Aorta (tissue), 5 donors: ENCODE data around the gene PDE8B. TPM values are rescaled to one million over a fixed set of nuclear protein-coding genes. Genes with fewer than 3 reads are reported as not detected.

Experiments
- ATAC-seq: fragments of 200-7000 bp; cut with Tn5 transposase; one replicate; pipeline ENCODE4 v1.9.1; 2022; ENCODE audit warnings: moderate library complexity; ENCODE audit not compliant: low FRiP score
- DNase-seq, 2 donors: peaks; one replicate each; pipeline ENCODE4 v3.0.0-alpha.2; 2020
- H3K27ac ChIP-seq, 2 donors: one replicate each; pipeline ENCODE4 v1.5.1; 2013; ENCODE audit warnings: low read length in 2 of 2, mild to moderate bottlenecking in 2 of 2, moderate library complexity in 2 of 2, control low read depth in 1 of 2, inconsistent platforms in 1 of 2, low read depth in 1 of 2
- H3K27me3 ChIP-seq, 2 donors: one replicate each; pipeline ENCODE4 v1.6.1; 2013; ENCODE audit warnings: control low read depth in 1 of 2, low read length in 1 of 2, mild to moderate bottlenecking in 1 of 2, moderate library complexity in 1 of 2; ENCODE audit not compliant: insufficient read depth in 2 of 2, control insufficient read depth in 1 of 2
- H3K36me3 ChIP-seq, 2 donors: one replicate each; pipeline ENCODE4 v1.6.1; 2013; ENCODE audit warnings: control low read depth in 1 of 2, low read length in 1 of 2, mild to moderate bottlenecking in 1 of 2; ENCODE audit not compliant: insufficient read depth in 2 of 2, control insufficient read depth in 1 of 2
- H3K4me1 ChIP-seq, 2 donors: one replicate each; pipeline ENCODE4 v1.6.1; 2013; ENCODE audit warnings: low read length in 2 of 2, control low read depth in 1 of 2, mild to moderate bottlenecking in 1 of 2, moderate library complexity in 1 of 2; ENCODE audit not compliant: insufficient read depth in 2 of 2, control insufficient read depth in 1 of 2
- H3K4me3 ChIP-seq, 2 donors: one replicate each; pipeline ENCODE4 v1.5.1; 2013; ENCODE audit warnings: low read length in 2 of 2, control low read depth in 1 of 2, mild to moderate bottlenecking in 1 of 2
- H3K9me3 ChIP-seq: one replicate; pipeline ENCODE4 v1.6.1; 2013; ENCODE audit warnings: mild to moderate bottlenecking, low read length; ENCODE audit not compliant: control insufficient read depth
- WGBS, 2 donors: extraction: QIAGEN DNeasy Blood & Tissue Kit; methylation state at CpG; one replicate each; pipeline ENCODE4 v1.1.7; 2013; 5-methylcytosine and 5-hydroxymethylcytosine counted together
- intact Hi-C, 2 donors: fragments of 100-400 bp; cut with DNase I; formaldehyde crosslinking; loops; one replicate each; pipeline versions ENCODE4 v1.14.2 to v1.15.0; 2022
- polyA plus RNA-seq, 2 donors: library from polyadenylated mRNA; stranded (reverse); fragments of 200-250 nt; gene quantifications; one replicate each; pipeline ENCODE4 v1.2.3, GENCODE V29; 2013
- total RNA-seq, 2 donors: library from RNA; stranded (reverse); fragmentation: NEBNext Ultra II Directional; extraction: Animal tissue kit (Norgen Biotek cat#: 25700); gene quantifications; one replicate each; pipeline ENCODE4 v1.2.1, GENCODE V29; 2021
- donor health status: healthy with polysubstance abuse.
- donor health status: Bipolar disorder and iron deficiency.
- donor health status: DM: no; HTN: no; CAD: no.
- donor health status: DM: no; HTN: no; CAD: no.
- donor health status: DM: yes; HTN: yes; CAD: no.

The PDE8B gene
- total and polyA plus RNA-seq, 4 donors = 16.3 to 42.6 (median 22.1) TPM

DNA sequence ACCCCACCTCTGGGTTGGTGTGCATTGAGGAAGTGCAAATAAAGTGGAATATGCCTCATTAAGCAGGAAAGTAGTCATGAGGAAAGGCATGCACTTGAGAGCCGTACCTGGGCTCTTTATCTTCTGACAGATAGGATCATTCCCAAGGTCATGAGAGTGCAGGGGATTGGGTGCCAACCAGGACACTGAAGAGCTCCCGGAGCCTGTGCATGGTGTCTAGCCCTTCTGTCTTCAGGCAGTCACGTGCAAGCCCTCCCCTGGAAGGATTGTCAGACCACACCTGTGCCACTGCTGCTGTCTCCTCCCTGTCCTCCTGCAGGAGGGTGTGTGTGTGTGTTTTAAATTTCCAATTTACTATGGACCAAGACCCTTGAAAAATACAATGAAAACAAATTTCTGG is 69.6 kb downstream of the PDE8B start:
- no peaks in the 10 kb centered on the region for H3K9me3 ChIP-seq
- intact Hi-C loops = no loop called here
- H3K27ac ChIP-seq = no peak overlapping the region
- no peak for ATAC-seq
- H3K27me3 ChIP-seq = no peaks in the 10 kb centered on the region
- H3K4me1 ChIP-seq = no peaks in the 10 kb centered on the region
- no peak for DNase-seq
- 82 to 95% methylated on average over 3 of the region's 3 CpGs for WGBS, 2 donors
- no peak overlapping the region for H3K4me3 ChIP-seq
- no peaks in the 10 kb centered on the region for H3K36me3 ChIP-seq

DNA sequence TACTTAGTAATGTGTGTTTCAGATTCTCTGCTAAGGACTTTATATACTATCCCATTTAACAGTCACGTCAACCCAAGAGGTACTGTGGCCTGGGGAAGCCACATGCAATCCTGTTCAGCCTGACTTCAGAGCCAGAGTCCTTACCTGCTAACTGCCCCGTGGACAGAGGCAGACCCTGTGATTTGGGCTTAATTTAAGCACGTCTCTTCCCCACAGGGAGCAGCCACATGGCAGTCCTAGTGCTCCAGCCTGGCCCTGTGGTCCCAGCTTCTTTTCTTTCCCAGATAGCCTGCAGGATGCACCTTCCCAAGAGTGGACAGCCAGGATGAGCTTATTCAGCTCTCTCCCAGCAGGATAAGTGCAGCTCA is 71.5 kb downstream of the PDE8B start:
- Histone ChIP-seq H3K36me3 (no peaks in the 10 kb centered on the region), H3K9me3 (no peaks in the 10 kb centered on the region), H3K4me3 (no peak overlapping the region), H3K27me3 (no peaks in the 10 kb centered on the region), H3K4me1 (no peaks in the 10 kb centered on the region), H3K27ac (no peak overlapping the region)
- no peak for DNase-seq
- WGBS, 2 donors = 63 to 64% methylated on average over 3 of the region's 3 CpGs
- intact Hi-C loops = no loop called here
- ATAC-seq = peak; percentile 53

DNA sequence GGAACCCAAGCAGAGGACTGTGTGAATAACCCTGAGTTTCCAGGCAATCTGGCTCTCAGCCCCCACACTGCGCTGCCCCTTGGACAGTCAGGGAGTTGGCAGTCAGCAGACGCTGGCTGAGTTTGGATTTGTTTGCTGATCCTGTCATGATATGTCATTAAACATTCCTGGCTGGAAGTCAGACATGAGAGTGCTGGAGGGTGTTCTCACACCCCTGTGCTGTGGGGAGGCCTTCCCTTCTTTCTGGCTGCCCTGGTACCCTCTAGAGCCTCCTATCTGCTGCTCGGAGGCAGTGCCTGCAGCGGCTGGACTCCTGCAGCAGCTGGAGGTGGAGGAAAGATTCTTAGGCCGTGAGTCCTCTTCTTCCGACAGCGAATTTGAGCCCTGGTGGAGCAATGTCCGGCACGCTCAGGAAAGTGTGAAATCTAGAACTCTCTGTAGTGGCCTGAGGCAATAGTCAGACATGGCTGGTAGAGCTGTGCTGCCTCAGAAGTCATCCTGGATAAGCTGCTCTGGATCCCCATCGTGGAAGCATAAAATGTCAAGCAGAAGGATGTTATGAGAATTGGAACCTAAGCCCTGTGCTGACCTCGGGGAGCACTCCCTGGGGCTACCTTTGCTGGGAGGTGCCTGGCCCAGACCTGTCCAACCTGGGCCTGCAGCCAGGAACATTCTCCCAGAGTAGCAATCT is 72.0 kb downstream of the PDE8B start:
- Histone ChIP-seq H3K27ac (no peak overlapping the region), H3K27me3 (no peaks in the 10 kb centered on the region), H3K9me3 (no peaks in the 10 kb centered on the region), H3K4me3 (no peak overlapping the region), H3K4me1 (no peaks in the 10 kb centered on the region), H3K36me3 (no peaks in the 10 kb centered on the region)
- WGBS, 2 donors = 41 to 50% methylated on average over 11 of the region's 11 CpGs
- intact Hi-C loops = no loop called here
- ATAC-seq (peak; percentile 58), DNase-seq (peak in 1 of 2 donors; percentile 57)

DNA sequence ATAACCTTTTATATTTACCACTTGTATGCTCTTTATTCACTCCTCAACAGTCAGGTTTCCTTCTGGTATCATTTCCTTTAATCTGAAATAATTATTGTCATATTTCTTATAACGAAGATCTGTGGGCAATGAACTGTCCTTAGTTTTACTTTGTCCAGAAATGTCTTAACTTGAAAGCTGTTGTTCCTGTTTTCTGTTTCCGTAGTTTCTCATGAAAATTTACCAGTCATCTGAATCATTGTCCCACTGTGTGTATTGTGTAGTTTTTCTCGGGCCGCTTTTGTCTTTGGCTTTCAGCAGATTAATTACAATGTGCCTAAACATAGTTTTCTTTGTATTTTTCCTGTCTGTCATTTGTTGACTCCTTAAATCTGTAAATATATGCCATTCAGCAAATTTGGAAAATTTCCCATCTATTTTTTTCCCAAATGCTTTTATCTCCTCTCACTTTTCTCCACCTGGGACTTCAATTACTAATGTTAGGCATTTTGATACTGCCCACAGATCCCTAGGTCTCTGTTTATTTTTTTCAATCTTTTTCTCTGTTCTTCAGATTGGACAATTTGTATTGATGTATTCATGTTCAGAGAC is 74.9 kb downstream of the PDE8B start:
- Histone ChIP-seq H3K4me3 (no peak overlapping the region), H3K27me3 (no peaks in the 10 kb centered on the region), H3K36me3 (peaks cover 0 to 1% of the 10 kb centered on the region in 2 donors), H3K9me3 (no peaks in the 10 kb centered on the region), H3K4me1 (no peaks in the 10 kb centered on the region), H3K27ac (no peak overlapping the region)
- WGBS, 2 donors = 91 to 94% methylated on average over 4 of the region's 4 CpGs
- DNase-seq (no peak), ATAC-seq (no peak)
- intact Hi-C loops = no loop called here

DNA sequence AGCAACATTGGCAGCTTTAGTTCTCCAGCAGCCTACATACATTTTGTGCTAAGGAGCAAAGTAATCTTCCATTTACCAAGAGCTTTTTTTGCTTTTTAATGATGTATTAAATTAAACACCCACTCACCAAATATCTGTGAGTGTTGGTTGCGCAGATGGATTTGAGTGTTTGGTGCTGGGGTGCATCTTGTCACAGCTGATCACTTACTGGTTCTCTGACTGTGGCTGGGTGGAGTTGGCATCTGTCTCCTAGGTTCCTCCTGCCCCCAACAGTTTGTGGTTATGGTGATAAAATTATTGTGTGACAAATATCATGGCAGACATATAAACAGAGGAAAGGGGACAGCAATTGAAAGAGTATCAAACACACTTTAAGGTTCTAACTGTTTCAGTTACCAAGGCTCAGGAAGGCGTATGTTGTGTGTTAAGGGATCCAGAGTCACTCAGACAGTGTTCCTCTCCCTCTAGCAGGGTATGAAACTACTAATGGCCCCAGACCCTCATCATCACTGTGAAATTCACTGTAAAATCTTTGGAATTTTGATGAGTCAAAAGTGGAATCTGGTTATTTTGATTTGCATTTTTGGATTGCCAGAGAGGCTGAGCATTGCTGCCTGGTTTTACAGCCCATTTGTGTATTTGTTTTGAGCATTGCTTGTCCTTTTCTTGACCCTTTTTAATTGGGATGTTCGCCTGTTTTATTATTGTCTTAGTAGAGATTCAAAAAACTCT is 81.7 kb downstream of the PDE8B start:
- 88 to 90% methylated on average over 3 of the region's 3 CpGs for WGBS, 2 donors

DNA sequence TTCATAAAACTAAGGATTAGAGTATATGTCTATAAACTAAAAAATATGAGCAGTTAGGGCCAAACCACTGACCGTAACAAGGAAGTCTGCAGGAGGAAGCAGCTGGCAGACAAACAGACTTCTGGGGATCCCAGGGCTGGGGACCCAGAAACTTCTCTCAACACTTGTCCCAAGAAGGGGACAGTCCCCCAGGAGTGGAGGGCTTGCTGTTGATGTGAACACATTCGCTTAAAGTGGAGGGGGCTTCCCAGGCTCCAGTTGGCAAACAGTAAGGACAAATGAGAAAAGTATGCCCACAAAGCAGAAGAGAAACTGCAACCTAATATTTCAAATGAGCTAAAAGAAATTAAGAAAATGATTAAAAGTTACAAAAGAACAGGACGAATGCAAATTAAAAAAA is 83.7 kb downstream of the PDE8B start:
- intact Hi-C loops = no loop called here
- Histone ChIP-seq H3K9me3 (no peaks in the 10 kb centered on the region), H3K4me1 (peaks cover 2 to 3% of the 10 kb centered on the region in 2 donors), H3K36me3 (no peaks in the 10 kb centered on the region), H3K4me3 (no peak overlapping the region), H3K27me3 (no peaks in the 10 kb centered on the region), H3K27ac (no peak overlapping the region)
- DNase-seq (no peak), ATAC-seq (no peak)
- 80 to 84% methylated on average over 3 of the region's 3 CpGs for WGBS, 2 donors

More for the DNA sequence above, 81.7 kb downstream of the PDE8B start:
- ATAC-seq (no peak), DNase-seq (no peak)
- intact Hi-C loops = no loop called here
- Histone ChIP-seq H3K27me3 (no peaks in the 10 kb centered on the region), H3K27ac (no peak overlapping the region), H3K36me3 (peaks cover 0 to 1% of the 10 kb centered on the region in 2 donors), H3K9me3 (no peaks in the 10 kb centered on the region), H3K4me3 (no peak overlapping the region), H3K4me1 (peaks cover 2 to 3% of the 10 kb centered on the region in 2 donors)

DNA sequence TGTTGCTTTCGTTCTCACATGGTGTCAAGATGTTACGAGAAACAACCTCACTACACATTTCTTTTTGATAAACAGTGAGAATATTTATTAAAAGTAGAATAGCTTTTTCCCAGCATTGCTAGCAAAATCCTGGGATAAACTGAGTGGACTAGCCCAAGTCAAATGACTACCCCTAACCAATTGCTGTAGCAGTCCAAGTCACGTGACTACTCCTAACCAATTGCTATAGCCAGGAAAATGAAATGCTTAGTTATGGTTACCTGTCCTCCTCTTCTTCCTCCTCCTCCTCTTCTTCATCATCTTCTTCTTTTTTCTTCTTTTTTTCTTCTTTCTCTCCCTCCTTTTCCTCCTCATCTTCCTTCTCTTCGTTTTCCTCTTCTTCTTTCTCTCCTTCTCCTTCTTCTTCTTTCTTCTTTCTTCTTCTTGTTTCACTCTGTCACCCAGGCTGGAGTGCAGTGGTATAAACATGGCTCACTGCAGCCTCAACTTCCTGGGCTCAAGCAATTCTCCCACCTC is 85.4 kb downstream of the PDE8B start:
- WGBS, 2 donors = 77% methylated on average over 4 of the region's 4 CpGs
- no peak for DNase-seq

DNA sequence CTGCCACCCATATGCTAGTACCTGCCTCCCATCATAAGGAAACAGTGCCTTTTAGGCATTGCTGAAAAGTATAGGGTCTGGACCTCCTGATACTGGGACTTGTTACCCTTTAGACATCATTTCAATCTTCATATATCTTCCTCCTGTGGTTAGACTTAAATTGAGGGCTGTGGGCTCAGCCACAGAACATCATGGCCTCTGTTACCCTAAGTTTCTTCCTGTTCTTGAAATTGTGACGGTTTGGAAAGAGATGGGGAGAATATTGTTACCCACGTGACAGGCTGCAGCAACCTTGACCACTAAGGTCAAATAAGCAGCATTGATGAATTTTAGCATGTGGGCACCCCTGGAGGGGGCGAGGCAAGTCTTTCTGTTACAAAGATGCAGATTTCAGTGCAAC is 87.7 kb downstream of the PDE8B start:
- 90 to 94% methylated on average over 3 of the region's 3 CpGs for WGBS, 2 donors
- H3K9me3 ChIP-seq = no peaks in the 10 kb centered on the region
- H3K4me3 ChIP-seq = no peak overlapping the region
- peaks cover 0 to 8% of the 10 kb centered on the region in 2 donors for H3K4me1 ChIP-seq
- intact Hi-C loops = no loop called here
- DNase-seq = no peak
- no peaks in the 10 kb centered on the region for H3K27me3 ChIP-seq
- no peak overlapping the region for H3K27ac ChIP-seq
- no peaks in the 10 kb centered on the region for H3K36me3 ChIP-seq
- no peak for ATAC-seq

More for the DNA sequence above, 85.4 kb downstream of the PDE8B start:
- no peaks in the 10 kb centered on the region for H3K36me3 ChIP-seq
- no peak overlapping the region for H3K27ac ChIP-seq
- ATAC-seq = no peak
- H3K27me3 ChIP-seq = no peaks in the 10 kb centered on the region
- H3K9me3 ChIP-seq = no peaks in the 10 kb centered on the region
- peaks cover 2 to 8% of the 10 kb centered on the region in 2 donors for H3K4me1 ChIP-seq
- H3K4me3 ChIP-seq = no peak overlapping the region
- intact Hi-C loops = no loop called here
